ENCODE data around the gene NTN3.

- no peak for TF ChIP-seq CTCF (IDR thresholded peaks at IDR 0.05)
- no peak for TF ChIP-seq POLR2A (IDR thresholded peaks at IDR 0.05)
These were observed 46.0 kb upstream of the NTN3 start for GRCh38 chr16:2425008-2425518.
